CD4-positive, CD25-positive, alpha-beta regulatory T cell (primary cell): ENCODE data around the gene FASTKD3. TPM values are rescaled to one million over a fixed set of nuclear protein-coding genes. Genes with fewer than 3 reads are reported as not detected.

Experiments
- ATAC-seq, 2 donors: fragments of 150-1000 bp; cut with Tn5 transposase; one replicate each; pipeline ENCODE4 v1.10.0; 2021; ENCODE audit warnings: low read depth in 2 of 2, moderate number of reproducible peaks in 2 of 2, moderate library complexity in 1 of 2
- DNase-seq, 3 donors: peaks; one replicate each; pipeline versions ENCODE4 v3.0.0 to v3.0.0-alpha.2; 2012 to 2022; ENCODE audit warnings: mixed read lengths in 1 of 3
- H3K27ac ChIP-seq: one replicate; pipeline ENCODE4 v1.7.0; 2013; ENCODE audit warnings: mild to moderate bottlenecking, low read length; ENCODE audit not compliant: insufficient read depth, poor library complexity, severe bottlenecking
- H3K27me3 ChIP-seq: one replicate; pipeline ENCODE4 v1.7.0; 2013; ENCODE audit warnings: low read length; ENCODE audit not compliant: control insufficient read depth, insufficient read depth
- H3K36me3 ChIP-seq: one replicate; pipeline ENCODE4 v1.7.0; 2013; ENCODE audit warnings: mild to moderate bottlenecking, low read length, moderate library complexity; ENCODE audit not compliant: control insufficient read depth, insufficient read depth
- H3K4me1 ChIP-seq: 2 replicates; pipeline ENCODE4 v1.7.0; 2013; ENCODE audit warnings: mild to moderate bottlenecking, low read length; ENCODE audit not compliant: insufficient read depth, control insufficient read depth, poor library complexity, severe bottlenecking
- H3K4me3 ChIP-seq: one replicate; pipeline ENCODE4 v1.7.0; 2013; ENCODE audit warnings: low read depth, mild to moderate bottlenecking, low read length, moderate library complexity
- H3K9me3 ChIP-seq, 2 experiments: 1 replicate in 1 of 2; 2 replicates in 1 of 2; pipeline ENCODE4 v1.7.0; 2013; ENCODE audit warnings: low read length in 2 of 2, mild to moderate bottlenecking in 1 of 2, moderate library complexity in 1 of 2; ENCODE audit not compliant: control insufficient read depth in 2 of 2
- H3K27ac Mint-ChIP-seq, 3 donors: one replicate each; pipeline ENCODE4 v1.8.0; 2020 to 2022; ENCODE audit warnings: mild to moderate bottlenecking in 3 of 3, mixed read lengths in 3 of 3, moderate library complexity in 2 of 3
- H3K27me3 Mint-ChIP-seq: one replicate; pipeline ENCODE4 v1.8.0; 2022; ENCODE audit warnings: mild to moderate bottlenecking, mixed read lengths
- H3K36me3 Mint-ChIP-seq: one replicate; pipeline ENCODE4 v1.8.0; 2020; ENCODE audit warnings: mixed read lengths
- H3K4me1 Mint-ChIP-seq, 4 donors: one replicate each; pipeline ENCODE4 v1.8.0; 2020 to 2022; ENCODE audit warnings: mixed read lengths in 4 of 4, mild to moderate bottlenecking in 1 of 4
- H3K4me3 Mint-ChIP-seq, 4 donors: one replicate each; pipeline ENCODE4 v1.8.0; 2020 to 2022; ENCODE audit warnings: mild to moderate bottlenecking in 4 of 4, mixed read lengths in 4 of 4, moderate library complexity in 3 of 4
- H3K9me3 Mint-ChIP-seq, 7 donors: one replicate each; pipeline ENCODE4 v1.8.0; 2020 to 2022; ENCODE audit warnings: mixed read lengths in 7 of 7, mild to moderate bottlenecking in 3 of 7, moderate library complexity in 2 of 7
- polyA plus RNA-seq, 4 donors: library from polyadenylated mRNA; unstranded; fragments of 300-500 nt; fragmentation: Illumina TruSeq; gene quantifications; one replicate each; pipeline ENCODE4 v1.2.3, GENCODE V29; 2021
- total RNA-seq: library from RNA; stranded (reverse); gene quantifications from one replicate; pipeline ENCODE4 v1.2.3, GENCODE V29; 2022

FASTKD3 gene
- total and polyA plus RNA-seq, 5 donors from 2014 or later = 7.0 to 16.8 (median 15.2) TPM

- H3K36me3 Mint-ChIP-seq = no peaks in the 10 kb centered on the region
- peaks cover 0 to 6% (median 0%) of the 10 kb centered on the region in 7 donors for H3K9me3 Mint-ChIP-seq
- H3K27ac ChIP-seq = no peak overlapping the region
- H3K27ac Mint-ChIP-seq = no peak overlapping the region
- no peak overlapping the region for H3K4me3 Mint-ChIP-seq
- H3K36me3 ChIP-seq = no peaks in the 10 kb centered on the region
- H3K27me3 Mint-ChIP-seq = peaks cover 67% of the 10 kb centered on the region
- no peak overlapping the region for H3K4me3 ChIP-seq
- H3K4me1 ChIP-seq = peaks cover 16% of the 10 kb centered on the region
- no peaks in the 10 kb centered on the region for H3K9me3 ChIP-seq
- H3K27me3 ChIP-seq = peaks cover 39% of the 10 kb centered on the region
- ATAC-seq (no peak), DNase-seq (no peak)
- peaks cover 0 to 10% (median 3%) of the 10 kb centered on the region in 4 donors for H3K4me1 Mint-ChIP-seq
Observed at GRCh38 chr5:7846327-7846726, 22.5 kb downstream of the FASTKD3 start.

GRCh38 chr5:7845557-7845956 lies 23.3 kb downstream of the FASTKD3 start:
- Mint-ChIP-seq H3K27ac (no peak overlapping the region), H3K9me3 (peaks cover 0 to 6% (median 0%) of the 10 kb centered on the region in 7 donors), H3K27me3 (peaks cover 71% of the 10 kb centered on the region), H3K4me3 (no peak overlapping the region), H3K4me1 (peaks cover 0 to 8% (median 0%) of the 10 kb centered on the region in 4 donors), H3K36me3 (no peaks in the 10 kb centered on the region)
- Histone ChIP-seq H3K27me3 (peaks cover 39% of the 10 kb centered on the region), H3K4me1 (peaks cover 10% of the 10 kb centered on the region), H3K4me3 (no peak overlapping the region), H3K36me3 (no peaks in the 10 kb centered on the region), H3K9me3 (no peaks in the 10 kb centered on the region), H3K27ac (no peak overlapping the region)
- DNase-seq = no peak
- no peak for ATAC-seq

GRCh38 chr5:7844901-7845300 lies 23.9 kb downstream of the FASTKD3 start:
- peaks cover 5% of the 10 kb centered on the region for H3K4me1 ChIP-seq
- DNase-seq (no peak), ATAC-seq (no peak)
- no peaks in the 10 kb centered on the region for H3K36me3 ChIP-seq
- peaks cover 40% of the 10 kb centered on the region for H3K27me3 ChIP-seq
- no peak overlapping the region for H3K27ac ChIP-seq
- no peak overlapping the region for H3K4me3 ChIP-seq
- Mint-ChIP-seq H3K36me3 (no peaks in the 10 kb centered on the region), H3K4me1 (peaks cover 0 to 6% (median 0%) of the 10 kb centered on the region in 4 donors), H3K9me3 (peaks cover 0 to 6% (median 1%) of the 10 kb centered on the region in 7 donors), H3K4me3 (no peak overlapping the region), H3K27ac (no peak overlapping the region), H3K27me3 (peaks cover 72% of the 10 kb centered on the region)
- no peaks in the 10 kb centered on the region for H3K9me3 ChIP-seq

- H3K4me1 Mint-ChIP-seq = no peaks in the 10 kb centered on the region
Observed at GRCh38 chr5:7842531-7842930, 26.3 kb downstream of the FASTKD3 start.

GRCh38 chr5:7837403-7837802 lies 31.4 kb downstream of the FASTKD3 start:
- Histone ChIP-seq H3K36me3 (no peaks in the 10 kb centered on the region), H3K9me3 (no peaks in the 10 kb centered on the region), H3K27ac (no peak overlapping the region), H3K4me1 (no peaks in the 10 kb centered on the region), H3K27me3 (peaks cover 3% of the 10 kb centered on the region), H3K4me3 (no peak overlapping the region)
- Mint-ChIP-seq H3K36me3 (no peaks in the 10 kb centered on the region), H3K4me1 (no peaks in the 10 kb centered on the region), H3K27me3 (peaks cover 26% of the 10 kb centered on the region), H3K4me3 (no peak overlapping the region), H3K27ac (no peak overlapping the region), H3K9me3 (peaks cover 0 to 2% (median 0%) of the 10 kb centered on the region in 7 donors)
- DNase-seq = no peak
- no peak for ATAC-seq

More at GRCh38 chr5:7842531-7842930, 26.3 kb downstream of the FASTKD3 start:
- Mint-ChIP-seq H3K27ac (no peak overlapping the region), H3K9me3 (peaks cover 0 to 3% (median 1%) of the 10 kb centered on the region in 7 donors), H3K4me3 (no peak overlapping the region), H3K36me3 (no peaks in the 10 kb centered on the region), H3K27me3 (peaks cover 51% of the 10 kb centered on the region)
- ATAC-seq (no peak), DNase-seq (no peak)
- no peaks in the 10 kb centered on the region for H3K9me3 ChIP-seq
- H3K36me3 ChIP-seq = no peaks in the 10 kb centered on the region
- H3K27me3 ChIP-seq = peaks cover 21% of the 10 kb centered on the region
- no peaks in the 10 kb centered on the region for H3K4me1 ChIP-seq
- H3K4me3 ChIP-seq = no peak overlapping the region
- no peak overlapping the region for H3K27ac ChIP-seq

- H3K4me1 Mint-ChIP-seq = no peaks in the 10 kb centered on the region
- H3K9me3 Mint-ChIP-seq = no peaks in the 10 kb centered on the region
- no peak overlapping the region for H3K4me3 Mint-ChIP-seq
- Histone ChIP-seq H3K36me3 (no peaks in the 10 kb centered on the region), H3K4me3 (no peak overlapping the region), H3K9me3 (no peaks in the 10 kb centered on the region), H3K4me1 (no peaks in the 10 kb centered on the region), H3K27me3 (peaks cover 2% of the 10 kb centered on the region), H3K27ac (no peak overlapping the region)
- H3K36me3 Mint-ChIP-seq = no peaks in the 10 kb centered on the region
- no peak for DNase-seq
- no peak overlapping the region for H3K27ac Mint-ChIP-seq
- ATAC-seq = no peak
- H3K27me3 Mint-ChIP-seq = peaks cover 5% of the 10 kb centered on the region
Observed at GRCh38 chr5:7834982-7835381, 33.8 kb downstream of the FASTKD3 start.

- Histone ChIP-seq H3K27ac (no peak overlapping the region), H3K4me1 (no peaks in the 10 kb centered on the region), H3K27me3 (no peaks in the 10 kb centered on the region), H3K4me3 (no peak overlapping the region), H3K9me3 (no peaks in the 10 kb centered on the region), H3K36me3 (no peaks in the 10 kb centered on the region)
- no peak overlapping the region for H3K27ac Mint-ChIP-seq
- H3K9me3 Mint-ChIP-seq = no peaks in the 10 kb centered on the region
- no peak for ATAC-seq
- DNase-seq = no peak
- H3K4me1 Mint-ChIP-seq = no peaks in the 10 kb centered on the region
- H3K36me3 Mint-ChIP-seq = no peaks in the 10 kb centered on the region
- H3K4me3 Mint-ChIP-seq = no peak overlapping the region
- H3K27me3 Mint-ChIP-seq = peaks cover 8% of the 10 kb centered on the region
Observed at GRCh38 chr5:7828269-7828668, 40.6 kb downstream of the FASTKD3 start.

- no peak overlapping the region for H3K27ac Mint-ChIP-seq
- ATAC-seq = no peak
- DNase-seq = no peak
- no peaks in the 10 kb centered on the region for H3K9me3 ChIP-seq
- no peaks in the 10 kb centered on the region for H3K36me3 Mint-ChIP-seq
- H3K9me3 Mint-ChIP-seq = no peaks in the 10 kb centered on the region
- no peak overlapping the region for H3K4me3 Mint-ChIP-seq
- no peaks in the 10 kb centered on the region for H3K27me3 ChIP-seq
- H3K36me3 ChIP-seq = no peaks in the 10 kb centered on the region
- H3K4me1 ChIP-seq = no peaks in the 10 kb centered on the region
- H3K4me1 Mint-ChIP-seq = no peaks in the 10 kb centered on the region
- no peak overlapping the region for H3K27ac ChIP-seq
- H3K4me3 ChIP-seq = no peak overlapping the region
- peaks cover 8% of the 10 kb centered on the region for H3K27me3 Mint-ChIP-seq
Observed at GRCh38 chr5:7827610-7828009, 41.2 kb downstream of the FASTKD3 start.
